MM.1S (cell line): Measurements from ENCODE around the gene KLHL35.

Experiments
- DNase-seq: peaks from one replicate; pipeline ENCODE4 v3.0.0-alpha.2; 2015
- H2AFZ ChIP-seq: fragments of 300-600 bp; sonication (generic); 2 replicates; pipeline ENCODE4 v1.6.0; 2016; ENCODE audit warnings: antibody characterized with exemption, low read length
- H3F3A ChIP-seq: fragments of 300-600 bp; sonication (generic); 2 replicates; pipeline ENCODE4 v1.6.1; 2016; ENCODE audit warnings: mild to moderate bottlenecking, antibody characterized with exemption, low read length, moderate library complexity, mixed read lengths; ENCODE audit not compliant: insufficient read depth
- H3K27ac ChIP-seq: fragments of 300-600 bp; sonication (generic); 2 replicates; pipeline ENCODE4 v1.5.1; 2016; ENCODE audit warnings: mild to moderate bottlenecking, low read length
- H3K27me3 ChIP-seq: fragments of 300-600 bp; sonication (generic); replicated peaks from 2 replicates; pipeline ENCODE4 v1.6.0; 2016; ENCODE audit warnings: low read length; ENCODE audit not compliant: insufficient read depth
- H3K36me3 ChIP-seq: fragments of 300-600 bp; sonication (generic); replicated peaks from 2 replicates; pipeline ENCODE4 v1.6.1; 2016; ENCODE audit warnings: mild to moderate bottlenecking, low read length, mixed read lengths; ENCODE audit not compliant: insufficient read depth
- H3K4me1 ChIP-seq: fragments of 300-600 bp; sonication (generic); 2 replicates; pipeline ENCODE4 v1.6.1; 2016; ENCODE audit warnings: low read length, mixed read lengths
- H3K4me2 ChIP-seq: fragments of 300-600 bp; sonication (generic); 2 replicates; pipeline ENCODE4 v1.6.0; 2016; ENCODE audit warnings: low read depth, low read length
- H3K4me3 ChIP-seq: fragments of 300-600 bp; sonication (generic); 2 replicates; pipeline ENCODE4 v1.5.1; 2016; ENCODE audit warnings: low read length, mixed read lengths
- H3K79me2 ChIP-seq: fragments of 300-600 bp; sonication (generic); 2 replicates; pipeline ENCODE4 v1.6.1; 2016; ENCODE audit warnings: mixed run types, low read length, mixed read lengths
- H3K9ac ChIP-seq: fragments of 300-600 bp; sonication (generic); 2 replicates; pipeline ENCODE4 v1.6.1; 2016; ENCODE audit warnings: low read length, mixed read lengths
- H3K9me2 ChIP-seq: fragments of 300-600 bp; sonication (generic); replicated peaks from 2 replicates; pipeline ENCODE4 v1.6.1; 2016; ENCODE audit warnings: mild to moderate bottlenecking, low read length, mixed read lengths; ENCODE audit not compliant: insufficient read depth
- H3K9me3 ChIP-seq: fragments of 300-600 bp; sonication (generic); replicated peaks from 2 replicates; pipeline ENCODE4 v1.6.1; 2016; ENCODE audit warnings: mild to moderate bottlenecking, low read length, mixed read lengths; ENCODE audit not compliant: insufficient read depth
- H4K20me1 ChIP-seq: fragments of 300-600 bp; sonication (generic); 2 replicates; pipeline ENCODE4 v1.6.1; 2016; ENCODE audit warnings: mild to moderate bottlenecking, low read length, moderate library complexity, mixed read lengths; ENCODE audit not compliant: insufficient read depth
- CTCF ChIP-seq: fragments of 300-600 bp; sonication (generic); IDR thresholded peaks from 2 replicates; pipeline ENCODE4 v1.5.1; 2016; ENCODE audit warnings: antibody characterized with exemption, low read length, mixed read lengths
- EZH2 ChIP-seq: fragments of 300-600 bp; sonication (generic); optimal IDR thresholded peaks from 2 replicates; pipeline ENCODE3; 2017; ENCODE audit warnings: low read depth, mild to moderate bottlenecking, antibody characterized with exemption, low read length, mixed read lengths
- EZH2phosphoT487 ChIP-seq: fragments of 300-600 bp; sonication (generic); IDR thresholded peaks from 2 replicates; pipeline ENCODE4 v1.6.1; 2018; ENCODE audit warnings: antibody characterized with exemption, low read length

The KLHL35 gene

GRCh38 chr11:75447415-75447814 lies 14.4 kb upstream of the KLHL35 start:
- Histone ChIP-seq H3F3A (no peaks in the 10 kb centered on the region), H2AFZ (no peak overlapping the region), H3K79me2 (no peaks in the 10 kb centered on the region)

GRCh38 chr11:75445315-75445953 lies 12.4 kb upstream of the KLHL35 start:
- TF ChIP-seq CTCF (peak; percentile 97), EZH2 (no peak), EZH2phosphoT487 (no peak)
- Histone ChIP-seq H3K4me2 (no peak overlapping the region), H3K9me2 (no peaks in the 10 kb centered on the region), H3K27ac (no peak overlapping the region), H4K20me1 (no peaks in the 10 kb centered on the region), H3K27me3 (peaks cover 82% of the 10 kb centered on the region), H3K36me3 (no peaks in the 10 kb centered on the region), H3K9me3 (no peaks in the 10 kb centered on the region), H3K4me1 (no peaks in the 10 kb centered on the region), H3K4me3 (no peak overlapping the region), H3K9ac (no peak overlapping the region), H3F3A (no peaks in the 10 kb centered on the region), H2AFZ (no peak overlapping the region), H3K79me2 (no peaks in the 10 kb centered on the region)
- DNase-seq = peak; percentile 37

More at GRCh38 chr11:75447415-75447814, 14.4 kb upstream of the KLHL35 start:
- H3K36me3 ChIP-seq = no peaks in the 10 kb centered on the region
- DNase-seq = no peak
- no peaks in the 10 kb centered on the region for H4K20me1 ChIP-seq
- peaks cover 80% of the 10 kb centered on the region for H3K27me3 ChIP-seq
- TF ChIP-seq CTCF (no peak), EZH2phosphoT487 (no peak)
- H3K9me2 ChIP-seq = no peaks in the 10 kb centered on the region
- no peak overlapping the region for H3K4me2 ChIP-seq
- H3K4me1 ChIP-seq = no peaks in the 10 kb centered on the region
- H3K9me3 ChIP-seq = no peaks in the 10 kb centered on the region
- no peak overlapping the region for H3K27ac ChIP-seq
- H3K4me3 ChIP-seq = no peak overlapping the region
- no peak overlapping the region for H3K9ac ChIP-seq

- no peaks in the 10 kb centered on the region for H4K20me1 ChIP-seq
- no peak overlapping the region for H2AFZ ChIP-seq
- no peaks in the 10 kb centered on the region for H3K9me3 ChIP-seq
- peaks cover 82% of the 10 kb centered on the region for H3K27me3 ChIP-seq
- no peaks in the 10 kb centered on the region for H3K79me2 ChIP-seq
- no peak overlapping the region for H3K9ac ChIP-seq
- no peaks in the 10 kb centered on the region for H3K4me1 ChIP-seq
- TF ChIP-seq EZH2phosphoT487 = no peak
- TF ChIP-seq EZH2 = no peak
- TF ChIP-seq CTCF = no peak
- H3K27ac ChIP-seq = no peak overlapping the region
- H3F3A ChIP-seq = no peaks in the 10 kb centered on the region
- H3K4me2 ChIP-seq = no peak overlapping the region
- no peaks in the 10 kb centered on the region for H3K9me2 ChIP-seq
- H3K36me3 ChIP-seq = no peaks in the 10 kb centered on the region
- H3K4me3 ChIP-seq = no peak overlapping the region
- no peak for DNase-seq
These were observed 10.0 kb upstream of the KLHL35 start for GRCh38 chr11:75443043-75443442.
